Keratinocyte (primary cell): ENCODE data around the gene CHST10. TPM values are rescaled to one million over a fixed set of nuclear protein-coding genes. Genes with fewer than 3 reads are reported as not detected.

Experiments used
- DNase-seq: peaks from one replicate; pipeline ENCODE4 v3.0.0-alpha.2; 2011; ENCODE audit warnings: low read depth, missing footprints, low spot score
- FAIRE-seq: peaks from 2 replicates; lab custom pipeline; 2011; peaks lifted over from hg19 to GRCh38; lab: Jason Lieb, UNC
- H2AFZ ChIP-seq: 2 replicates; pipeline ENCODE4 v1.6.0; 2012; ENCODE audit warnings: low read length, control low read depth, inconsistent platforms; ENCODE audit not compliant: control insufficient read depth
- H3K27ac ChIP-seq: 2 replicates; pipeline ENCODE4 v1.5.1; 2011; ENCODE audit warnings: low read length; ENCODE audit not compliant: control insufficient read depth, insufficient read depth
- H3K27me3 ChIP-seq: 3 replicates; pipeline ENCODE4 v1.6.0; 2011; ENCODE audit warnings: low read length; ENCODE audit not compliant: control insufficient read depth, insufficient read depth; ENCODE audit errors: extremely low read depth
- H3K36me3 ChIP-seq, 2 experiments: 2 replicates in 1 of 2; 3 replicates in 1 of 2; pipeline ENCODE4 v1.5.1; 2011; ENCODE audit warnings: low read length in 2 of 2, mild to moderate bottlenecking in 1 of 2; ENCODE audit not compliant: control insufficient read depth in 2 of 2, insufficient read depth in 2 of 2; ENCODE audit errors: extremely low read depth in 1 of 2
- H3K4me1 ChIP-seq: 3 replicates; pipeline ENCODE4 v1.5.1; 2011; ENCODE audit warnings: low read length; ENCODE audit not compliant: control insufficient read depth, insufficient read depth; ENCODE audit errors: extremely low read depth
- H3K4me2 ChIP-seq: 3 replicates; pipeline ENCODE4 v1.6.0; 2011; ENCODE audit warnings: low read depth, low read length; ENCODE audit not compliant: control insufficient read depth, insufficient read depth; ENCODE audit errors: extremely low read depth
- H3K4me3 ChIP-seq, 3 experiments: fragments of 200-600 bp in 1 of 3; sonication (generic) in 1 of 3; 2 replicates in 2 of 3; 3 replicates in 1 of 3; pipeline ENCODE4 v1.5.1; 2011 to 2016; ENCODE audit warnings: low read length in 3 of 3, mild to moderate bottlenecking in 3 of 3, control low read depth in 2 of 3, inconsistent platforms in 1 of 3, low read depth in 1 of 3, mixed read lengths in 1 of 3, mixed run types in 1 of 3, moderate library complexity in 1 of 3; ENCODE audit not compliant: control insufficient read depth in 2 of 3, insufficient read depth in 2 of 3; ENCODE audit errors: extremely low read depth in 1 of 3
- H3K79me2 ChIP-seq: 2 replicates; pipeline ENCODE4 v1.6.0; 2012; ENCODE audit warnings: low read length; ENCODE audit not compliant: control insufficient read depth, insufficient read depth
- H3K9ac ChIP-seq: 3 replicates; pipeline ENCODE4 v1.6.0; 2011; ENCODE audit warnings: low read length; ENCODE audit not compliant: control insufficient read depth, insufficient read depth; ENCODE audit errors: extremely low read depth
- H3K9me1 ChIP-seq: 3 replicates; pipeline ENCODE4 v1.6.0; 2011; ENCODE audit warnings: low read length; ENCODE audit not compliant: control insufficient read depth, insufficient read depth; ENCODE audit errors: extremely low read depth
- H3K9me3 ChIP-seq: 2 replicates; pipeline ENCODE4 v1.5.1; 2012; ENCODE audit warnings: low read depth, low read length; ENCODE audit not compliant: control insufficient read depth
- H4K20me1 ChIP-seq: 3 replicates; pipeline ENCODE4 v1.6.0; 2011; ENCODE audit warnings: low read length; ENCODE audit not compliant: control insufficient read depth, insufficient read depth; ENCODE audit errors: extremely low read depth
- EZH2 ChIP-seq: IDR thresholded peaks from one replicate; pipeline ENCODE4 v1.6.1; 2012; ENCODE audit warnings: inconsistent platforms, mild to moderate bottlenecking, low read length, moderate library complexity
- dilution Hi-C: fragments of 300-500 bp; cut with MboI; formaldehyde crosslinking; loops from one replicate; pipeline ENCODE4 v1.7.0; 2020; ENCODE audit warnings: low sequenced_read_pairs; ENCODE audit not compliant: extremely low pct_ligation_motif_present
- polyA plus RNA-seq, 5 experiments: library from polyadenylated mRNA; depleted of rRNA in 3 of 5; stranded (reverse) in 3 of 5; stranded (forward) in 1 of 5; unstranded in 1 of 5; fragments of >200 nt; gene quantifications; 1 replicate in 1 of 5; 2 replicates in 3 of 5; 3 replicates in 1 of 5; pipeline versions ENCODE4 v1.2.1 to v1.2.3, GENCODE V29; 2011 to 2012; ENCODE audit warnings: missing spikeins in 2 of 5, low read depth in 1 of 5, low replicate concordance in 1 of 5
- TF ChIP-seq, protein P1 (sequence below), 3 experiments: IDR thresholded peaks in 1 of 3; conservative IDR thresholded peaks in 1 of 3; optimal IDR thresholded peaks in 1 of 3; 2 replicates in 2 of 3; 3 replicates in 1 of 3; pipeline versions ENCODE3 to v1.5.1; 2011; ENCODE audit warnings: low read length in 3 of 3, mild to moderate bottlenecking in 3 of 3, moderate library complexity in 2 of 3, control low read depth in 1 of 3, inconsistent platforms in 1 of 3; ENCODE audit not compliant: insufficient read depth in 2 of 3; ENCODE audit errors: extremely low read depth in 1 of 3

CHST10 gene
- polyA plus RNA-seq, 1 donor (not counting 4 experiments of a cell fraction or from before 2014, with no cell fraction given) = 1.6 TPM

DNA sequence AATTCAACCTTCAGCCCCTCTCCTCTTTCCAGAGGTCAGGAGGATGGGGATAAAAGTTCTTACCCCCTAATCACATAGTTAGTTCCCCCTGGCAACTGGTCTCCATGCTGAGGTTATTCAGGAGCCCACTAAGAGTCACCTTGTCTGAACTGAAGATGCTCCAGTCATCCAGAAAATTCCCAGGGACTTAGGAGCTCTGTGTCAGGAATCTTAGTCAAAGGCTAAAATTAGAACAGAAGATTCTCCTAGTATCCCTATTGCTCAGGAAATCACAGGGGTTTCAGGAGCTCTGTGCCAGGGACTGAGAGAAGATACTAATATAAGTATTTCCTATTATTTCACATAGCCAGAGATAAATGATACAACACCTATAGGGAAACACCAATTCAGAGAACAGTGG lies 57.9 kb downstream of the CHST10 start:
- FAIRE-seq (no peak), DNase-seq (no peak)
- dilution Hi-C loops = no loop called here
- H3K4me3 ChIP-seq = no peak overlapping the region
- H3K9me3 ChIP-seq = no peaks in the 10 kb centered on the region
- H3K36me3 ChIP-seq = no peaks in the 10 kb centered on the region
- no peak overlapping the region for H3K9ac ChIP-seq
- H3K4me1 ChIP-seq = no peaks in the 10 kb centered on the region
- H3K27ac ChIP-seq = no peak overlapping the region
- H4K20me1 ChIP-seq = no peaks in the 10 kb centered on the region
- no peak overlapping the region for H3K4me2 ChIP-seq
- TF ChIP-seq, protein P1, sequence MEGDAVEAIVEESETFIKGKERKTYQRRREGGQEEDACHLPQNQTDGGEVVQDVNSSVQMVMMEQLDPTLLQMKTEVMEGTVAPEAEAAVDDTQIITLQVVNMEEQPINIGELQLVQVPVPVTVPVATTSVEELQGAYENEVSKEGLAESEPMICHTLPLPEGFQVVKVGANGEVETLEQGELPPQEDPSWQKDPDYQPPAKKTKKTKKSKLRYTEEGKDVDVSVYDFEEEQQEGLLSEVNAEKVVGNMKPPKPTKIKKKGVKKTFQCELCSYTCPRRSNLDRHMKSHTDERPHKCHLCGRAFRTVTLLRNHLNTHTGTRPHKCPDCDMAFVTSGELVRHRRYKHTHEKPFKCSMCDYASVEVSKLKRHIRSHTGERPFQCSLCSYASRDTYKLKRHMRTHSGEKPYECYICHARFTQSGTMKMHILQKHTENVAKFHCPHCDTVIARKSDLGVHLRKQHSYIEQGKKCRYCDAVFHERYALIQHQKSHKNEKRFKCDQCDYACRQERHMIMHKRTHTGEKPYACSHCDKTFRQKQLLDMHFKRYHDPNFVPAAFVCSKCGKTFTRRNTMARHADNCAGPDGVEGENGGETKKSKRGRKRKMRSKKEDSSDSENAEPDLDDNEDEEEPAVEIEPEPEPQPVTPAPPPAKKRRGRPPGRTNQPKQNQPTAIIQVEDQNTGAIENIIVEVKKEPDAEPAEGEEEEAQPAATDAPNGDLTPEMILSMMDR (optimal IDR thresholded peaks at IDR 0.05 in 1 of 3, IDR thresholded peaks at IDR 0.05 in 1 of 3, conservative IDR thresholded peaks at IDR 0.05 in 1 of 3; ENCODE audit: extremely low read depth in 1 of 3, insufficient read depth in 2 of 3, low read length in 3 of 3) = no peak
- TF ChIP-seq EZH2 = no peak
- H2AFZ ChIP-seq = no peak overlapping the region
- no peaks in the 10 kb centered on the region for H3K9me1 ChIP-seq
- H3K27me3 ChIP-seq = no peaks in the 10 kb centered on the region
- H3K79me2 ChIP-seq = no peaks in the 10 kb centered on the region

DNA sequence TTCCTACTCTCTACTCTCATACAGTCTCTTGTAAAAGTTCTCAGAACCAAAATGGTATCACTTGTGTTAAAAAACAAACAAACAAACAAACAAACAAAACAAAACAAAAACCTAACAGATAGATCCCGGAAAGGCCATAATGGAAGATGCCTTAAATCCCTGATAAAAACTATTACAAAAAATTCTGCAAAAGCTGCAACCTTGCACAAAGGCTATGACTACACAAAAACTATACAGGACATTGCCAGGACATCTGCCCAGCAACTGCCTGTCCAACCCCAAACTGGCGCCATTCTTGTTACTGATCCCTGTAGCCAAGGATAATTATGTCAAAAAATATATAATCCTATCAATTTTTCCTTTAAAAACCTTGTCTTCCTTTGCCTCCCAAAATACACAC lies 58.9 kb downstream of the CHST10 start:
- Histone ChIP-seq H4K20me1 (no peaks in the 10 kb centered on the region), H3K9me1 (no peaks in the 10 kb centered on the region), H2AFZ (no peak overlapping the region), H3K9me3 (no peaks in the 10 kb centered on the region), H3K9ac (no peak overlapping the region), H3K36me3 (no peaks in the 10 kb centered on the region), H3K27ac (no peak overlapping the region), H3K4me1 (no peaks in the 10 kb centered on the region), H3K79me2 (no peaks in the 10 kb centered on the region), H3K4me2 (no peak overlapping the region), H3K4me3 (no peak overlapping the region), H3K27me3 (no peaks in the 10 kb centered on the region)
- DNase-seq (no peak), FAIRE-seq (no peak)
- dilution Hi-C loops = no loop called here
- TF ChIP-seq, protein P1 (optimal IDR thresholded peaks at IDR 0.05 in 1 of 3, IDR thresholded peaks at IDR 0.05 in 1 of 3, conservative IDR thresholded peaks at IDR 0.05 in 1 of 3; ENCODE audit: extremely low read depth in 1 of 3, insufficient read depth in 2 of 3, low read length in 3 of 3) = no peak
- TF ChIP-seq EZH2 = no peak
